ENCODE results near the gene PDE6B.

GRCh38 chr4:704971-705277, 79.6 kb downstream of the PDE6B start:
- TF ChIP-seq POLR2A (IDR thresholded peaks at IDR 0.05): no peak
- TF ChIP-seq CTCF (IDR thresholded peaks at IDR 0.05): no peak
- no peak for TF ChIP-seq POLR2AphosphoS5 (IDR thresholded peaks at IDR 0.05; ENCODE audit: insufficient read depth in 1 of 2, low read depth in 1 of 2)
